GM12878 (cell line): Measurements from ENCODE around the gene RTP3. TPM values are rescaled to one million over a fixed set of nuclear protein-coding genes. Genes with fewer than 3 reads are reported as not detected.

ENCODE experiments used
- ATAC-seq: fragments of 200-7000 bp; cut with Tn5 transposase; 3 replicates; pipeline ENCODE4 v1.9.1; 2020; ENCODE audit warnings: mild to moderate bottlenecking, moderate library complexity
- BruUV-seq: library from RNA; stranded (reverse); fragments of 400-500 nt; replicated peaks from 2 replicates; lab custom pipeline; 2021; lab: Mats Ljungman, UMichigan
- CTCF ChIA-PET: fragments of 300-600 bp; sonication (Branson Sonifier 250); formaldehyde crosslinking; extraction: SDS; loops from one replicate; lab custom pipeline; 2021; ENCODE audit warnings: inconsistent platforms; lab: Yijun Ruan, JAX
- POLR2A ChIA-PET: fragments of 350-600 bp; formaldehyde crosslinking; extraction: SDS; loops from one replicate; lab custom pipeline; 2021; ENCODE audit warnings: inconsistent platforms; lab: Charles Lee
- RAD21 ChIA-PET: fragments of 300-600 bp; sonication (Branson Sonifier 250); formaldehyde crosslinking; loops from one replicate; lab custom pipeline; 2023; ENCODE audit warnings: antibody characterized with exemption; ENCODE audit not compliant: unreplicated experiment; lab: Charles Lee
- SMC1A ChIA-PET: fragments of 300-600 bp; sonication (Branson Sonifier 250); formaldehyde crosslinking; loops from one replicate; lab custom pipeline; 2023; ENCODE audit not compliant: unreplicated experiment, uncharacterized antibody; lab: Charles Lee
- DNase-seq: peaks from one replicate; pipeline ENCODE4 v3.0.0-alpha.2; 2011; ENCODE audit warnings: low read depth, low spot score
- FAIRE-seq: peaks from 3 replicates; lab custom pipeline; 2011; peaks lifted over from hg19 to GRCh38; lab: Jason Lieb, UNC
- H2AFZ ChIP-seq: 2 replicates; pipeline ENCODE4 v1.6.0; 2011; ENCODE audit warnings: low read depth, low read length, control low read depth; ENCODE audit not compliant: control insufficient read depth
- H3K27ac ChIP-seq: 2 replicates; pipeline ENCODE4 v1.5.1; 2011; ENCODE audit warnings: control low read depth; ENCODE audit not compliant: control insufficient read depth, insufficient read depth
- H3K27me3 ChIP-seq, 2 experiments: replicated peaks in 1 of 2; 2 replicates each; pipeline versions ENCODE4 v1.6.0 to v1.6.1; 2011; ENCODE audit warnings: low read length in 1 of 2; ENCODE audit not compliant: control insufficient read depth in 2 of 2, insufficient read depth in 2 of 2
- H3K36me3 ChIP-seq, 2 experiments: 2 replicates each; pipeline ENCODE4 v1.5.1; 2011; ENCODE audit warnings: low read length in 1 of 2; ENCODE audit not compliant: control insufficient read depth in 2 of 2, insufficient read depth in 2 of 2
- H3K4me1 ChIP-seq: 2 replicates; pipeline ENCODE4 v1.6.1; 2011; ENCODE audit warnings: mild to moderate bottlenecking, low read length, moderate library complexity, mixed read lengths; ENCODE audit not compliant: control insufficient read depth, insufficient read depth
- H3K4me2 ChIP-seq: 2 replicates; pipeline ENCODE4 v1.6.0; 2011; ENCODE audit warnings: control low read depth; ENCODE audit not compliant: control insufficient read depth, insufficient read depth
- H3K4me3 ChIP-seq: fragments of 200-600 bp; sonication (generic); 2 replicates; pipeline ENCODE4 v1.5.1; 2016
- H3K79me2 ChIP-seq: 2 replicates; pipeline ENCODE4 v1.6.0; 2011; ENCODE audit warnings: low read length; ENCODE audit not compliant: control insufficient read depth, insufficient read depth
- H3K9ac ChIP-seq: 2 replicates; pipeline ENCODE4 v1.8.0; 2011; ENCODE audit warnings: low read length, control low read depth, mixed read lengths; ENCODE audit not compliant: control insufficient read depth, insufficient read depth
- H3K9me3 ChIP-seq: replicated peaks from 3 replicates; pipeline ENCODE4 v1.5.1; 2011; ENCODE audit warnings: mild to moderate bottlenecking, low read length; ENCODE audit not compliant: control insufficient read depth, insufficient read depth
- H4K20me1 ChIP-seq: 2 replicates; pipeline ENCODE4 v1.6.0; 2011; ENCODE audit not compliant: control insufficient read depth, insufficient read depth
- ASH2L ChIP-seq: fragments of 300-600, 200-600 bp; sonication (generic); IDR thresholded peaks from 2 replicates; pipeline ENCODE4 v1.6.1; 2017; ENCODE audit warnings: low read depth, mild to moderate bottlenecking, borderline replicate concordance
- BRCA1 ChIP-seq: IDR thresholded peaks from 2 replicates; pipeline ENCODE4 v1.6.1; 2011; ENCODE audit warnings: low read depth, low read length, improper control_type of control experiment
- CHD2 ChIP-seq: IDR thresholded peaks from 2 replicates; pipeline ENCODE4 v1.6.1; 2011; ENCODE audit warnings: low read depth, low read length, improper control_type of control experiment, borderline replicate concordance
- ETV6 ChIP-seq, 2 experiments: fragments of 450-650 bp in 1 of 2; IDR thresholded peaks in 1 of 2; conservative IDR thresholded peaks in 1 of 2; 2 replicates each; pipeline ENCODE4 v1.6.1; 2014; ENCODE audit warnings: antibody characterized with exemption in 1 of 2, borderline replicate concordance in 1 of 2, low read depth in 1 of 2, mild to moderate bottlenecking in 1 of 2, moderate library complexity in 1 of 2
- JUND ChIP-seq: IDR thresholded peaks from 2 replicates; pipeline ENCODE4 v1.6.1; 2012; ENCODE audit warnings: low read depth, mild to moderate bottlenecking, low read length, improper control_type of control experiment, moderate library complexity
- POLR2AphosphoS5 ChIP-seq: IDR thresholded peaks from 2 replicates; pipeline ENCODE4 v1.6.1; 2011; ENCODE audit warnings: mild to moderate bottlenecking, low read length, inconsistent platforms
- RELA ChIP-seq: fragments of 450-650 bp; IDR thresholded peaks from 2 replicates; pipeline ENCODE4 v1.8.0; 2014; ENCODE audit warnings: borderline replicate concordance; ENCODE audit not compliant: partially characterized antibody
- RFX5 ChIP-seq: IDR thresholded peaks from 2 replicates; pipeline ENCODE4 v1.6.1; 2011; ENCODE audit warnings: low read depth, low read length, improper control_type of control experiment
- SMC3 ChIP-seq: IDR thresholded peaks from 2 replicates; pipeline ENCODE4 v1.6.1; 2011; ENCODE audit warnings: low read length, improper control_type of control experiment, borderline replicate concordance
- SRF ChIP-seq, 2 experiments: IDR thresholded peaks; 2 replicates each; pipeline ENCODE4 v1.6.1; 2011; ENCODE audit warnings: low read depth in 2 of 2, low read length in 2 of 2, mild to moderate bottlenecking in 1 of 2, moderate library complexity in 1 of 2
- TCF7 ChIP-seq: IDR thresholded peaks from 2 replicates; pipeline ENCODE4 v1.6.1; 2014; ENCODE audit warnings: antibody characterized with exemption, borderline replicate concordance
- ZNF217 ChIP-seq: fragments of 450-650 bp; IDR thresholded peaks from 2 replicates; pipeline ENCODE4 v1.6.1; 2017; ENCODE audit warnings: antibody characterized with exemption, mild to moderate bottlenecking
- ZNF274 ChIP-seq: IDR thresholded peaks from one replicate; pipeline ENCODE4 v1.8.0; 2011; ENCODE audit not compliant: insufficient read length, insufficient read depth
- WGBS: methylation state at CpG from one replicate; pipeline ENCODE4 v1.1.6; 2016; ENCODE audit warnings: low lambda C conversion rate; ENCODE audit not compliant: insufficient replicate concordance, insufficient coverage; ENCODE audit errors: missing lambda C conversion rate; 5-methylcytosine and 5-hydroxymethylcytosine counted together
- in situ Hi-C: fragments of 300-500 bp; cut with MboI; formaldehyde crosslinking; loops from 9 replicates; pipeline ENCODE4 v1.14.3; 2018; ENCODE audit warnings: mixed read lengths
- intact Hi-C: fragments of 100-400 bp; cut with micrococcal nuclease; formaldehyde crosslinking; loops from one replicate; pipeline ENCODE4 v1.14.2; 2022; ENCODE audit not compliant: unreplicated experiment
- polyA plus RNA-seq, 11 experiments: library from polyadenylated mRNA; depleted of rRNA in 4 of 11; unstranded in 6 of 11; stranded (reverse) in 5 of 11; fragments of >200 nt; fragmentation: Nextera tagmentation in 4 of 11; fragmentation: Illumina TruSeq in 1 of 11; extraction: Ambion mirVana in 4 of 11; extraction: Trizol in 1 of 11; gene quantifications; 1 replicate in 1 of 11; 2 replicates in 10 of 11; pipeline versions ENCODE4 v1.2.1 to v1.2.3, GENCODE V29; 2011 to 2016; ENCODE audit warnings: inconsistent platforms in 2 of 11, missing spikeins in 2 of 11, low read depth in 1 of 11
- total RNA-seq, 4 experiments: library from RNA; depleted of rRNA in 3 of 4; stranded (reverse); fragments of >200 nt in 3 of 4; fragmentation: Illumina TruSeq in 1 of 4; extraction: Trizol in 1 of 4; gene quantifications; 2 replicates each; pipeline versions ENCODE4 v1.2.1 to v1.2.3, GENCODE V29; 2013 to 2021
- TF ChIP-seq, protein P1 (sequence below): IDR thresholded peaks from 2 replicates; pipeline ENCODE4 v1.6.1; 2011; ENCODE audit warnings: borderline replicate concordance, low read depth, mild to moderate bottlenecking, moderate library complexity, mixed read lengths, low read length; ENCODE audit not compliant: insufficient read depth; ENCODE audit errors: extremely low read length
- TF ChIP-seq, protein P2 (sequence below): fragments of 450-650 bp; IDR thresholded peaks from 2 replicates; pipeline ENCODE4 v1.6.1; 2017; ENCODE audit warnings: borderline replicate concordance

The RTP3 gene
- total and polyA plus RNA-seq, 10 of the 15 experiments (the other 5 are each of a cell fraction or from before 2014, with no cell fraction given): 0.06 TPM; not detected in 9

DNA sequence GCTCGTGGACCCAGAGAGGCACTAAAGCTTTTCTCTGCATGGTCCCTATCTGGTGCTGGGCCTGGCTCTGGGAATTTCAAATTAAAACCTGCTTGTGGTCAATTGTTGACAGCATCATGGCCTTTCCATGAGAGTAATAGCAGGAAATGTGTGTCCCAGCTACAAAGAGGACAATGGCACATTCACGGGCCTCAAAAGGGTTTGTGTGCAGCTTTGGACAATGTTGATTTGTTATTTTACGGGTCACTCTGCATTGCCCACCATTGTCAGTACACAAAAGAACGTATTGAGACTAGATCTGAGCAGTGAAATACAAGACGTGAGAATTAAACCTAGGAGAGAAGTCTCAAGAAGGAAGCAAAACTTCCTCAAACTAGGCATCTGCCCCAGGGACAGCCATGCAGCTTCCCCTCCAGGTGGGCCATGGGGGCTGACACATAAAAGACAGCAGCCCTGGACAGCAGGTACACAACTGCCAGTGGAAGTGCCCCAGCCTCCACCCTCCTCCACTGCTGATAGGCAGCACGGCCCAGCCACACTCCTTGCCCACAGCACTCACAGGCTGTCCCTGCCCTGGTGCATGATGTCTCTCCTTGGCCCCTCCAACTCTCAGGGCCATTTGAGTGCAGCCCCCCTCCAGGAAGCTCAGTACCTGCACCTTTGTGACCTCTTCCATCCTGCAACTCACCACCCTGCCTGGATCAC is 17.1 kb upstream of the RTP3 start:
- Histone ChIP-seq H2AFZ (no peak overlapping the region), H3K79me2 (no peaks in the 10 kb centered on the region), H3K27me3 (peaks cover 4 to 6% of the 10 kb centered on the region in 2 experiments), H3K4me3 (no peak overlapping the region), H3K9ac (no peak overlapping the region), H3K27ac (no peak overlapping the region), H4K20me1 (no peaks in the 10 kb centered on the region), H3K36me3 (no peaks in the 10 kb centered on the region), H3K4me1 (no peaks in the 10 kb centered on the region), H3K4me2 (no peak overlapping the region), H3K9me3 (no peaks in the 10 kb centered on the region)
- DNase-seq (no peak), FAIRE-seq (no peak), ATAC-seq (no peak)
- POLR2A ChIA-PET: no interaction called here
- 33% methylated on average over 6 of the region's 6 CpGs for WGBS
- RAD21 ChIA-PET: interaction anchor here (0.5 kb wide), 1 partner anchor 160 kb away, joined by 6 read pairs; no protein-coding TSS in a partner anchor
- in situ Hi-C loops (no loop called here), intact Hi-C loops (no loop called here)
- TF ChIP-seq JUND: no peak
- no peak for TF ChIP-seq RFX5
- TF ChIP-seq CHD2: no peak
- no peak for TF ChIP-seq ASH2L
- TF ChIP-seq BRCA1: no peak
- TF ChIP-seq, protein P1, sequence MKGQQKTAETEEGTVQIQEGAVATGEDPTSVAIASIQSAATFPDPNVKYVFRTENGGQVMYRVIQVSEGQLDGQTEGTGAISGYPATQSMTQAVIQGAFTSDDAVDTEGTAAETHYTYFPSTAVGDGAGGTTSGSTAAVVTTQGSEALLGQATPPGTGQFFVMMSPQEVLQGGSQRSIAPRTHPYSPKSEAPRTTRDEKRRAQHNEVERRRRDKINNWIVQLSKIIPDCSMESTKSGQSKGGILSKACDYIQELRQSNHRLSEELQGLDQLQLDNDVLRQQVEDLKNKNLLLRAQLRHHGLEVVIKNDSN: no peak
- no peak for TF ChIP-seq RELA
- TF ChIP-seq, protein P2, sequence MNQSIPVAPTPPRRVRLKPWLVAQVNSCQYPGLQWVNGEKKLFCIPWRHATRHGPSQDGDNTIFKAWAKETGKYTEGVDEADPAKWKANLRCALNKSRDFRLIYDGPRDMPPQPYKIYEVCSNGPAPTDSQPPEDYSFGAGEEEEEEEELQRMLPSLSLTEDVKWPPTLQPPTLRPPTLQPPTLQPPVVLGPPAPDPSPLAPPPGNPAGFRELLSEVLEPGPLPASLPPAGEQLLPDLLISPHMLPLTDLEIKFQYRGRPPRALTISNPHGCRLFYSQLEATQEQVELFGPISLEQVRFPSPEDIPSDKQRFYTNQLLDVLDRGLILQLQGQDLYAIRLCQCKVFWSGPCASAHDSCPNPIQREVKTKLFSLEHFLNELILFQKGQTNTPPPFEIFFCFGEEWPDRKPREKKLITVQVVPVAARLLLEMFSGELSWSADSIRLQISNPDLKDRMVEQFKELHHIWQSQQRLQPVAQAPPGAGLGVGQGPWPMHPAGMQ: no peak
- TF ChIP-seq ZNF217: no peak
- TF ChIP-seq ETV6 (conservative IDR thresholded peaks at IDR 0.05 in 1 of 2, IDR thresholded peaks at IDR 0.05 in 1 of 2; ENCODE audit: borderline replicate concordance in 1 of 2, low read depth in 1 of 2): no peak
- no peak for TF ChIP-seq TCF7
- no peak for TF ChIP-seq SMC3
- TF ChIP-seq POLR2AphosphoS5: no peak
- no peak for TF ChIP-seq ZNF274
- no peak for TF ChIP-seq SRF (IDR thresholded peaks at IDR 0.05; ENCODE audit: low read depth in 2 of 2, low read length in 2 of 2)
- SMC1A ChIA-PET: interaction anchor here (0.6 kb wide), 1 partner anchor 404 kb away, joined by 3 read pairs; no protein-coding TSS in a partner anchor
- CTCF ChIA-PET: interaction anchor here (1.7 kb wide), 1 partner anchor 8 kb away, joined by 7 read pairs; no protein-coding TSS in a partner anchor
- no TSS peak for BruUV-seq
